Esophagus (tissue), 2 donors: Measurements from ENCODE around the gene ZFHX3. TPM values are rescaled to one million over a fixed set of nuclear protein-coding genes. Genes with fewer than 3 reads are reported as not detected.

Experiments
- H3K27ac ChIP-seq, 2 donors: one replicate each; pipeline ENCODE4 v1.5.1; 2013; ENCODE audit warnings: low read depth in 2 of 2, mild to moderate bottlenecking in 2 of 2, inconsistent platforms in 1 of 2, low read length in 1 of 2, moderate library complexity in 1 of 2
- H3K27me3 ChIP-seq, 2 donors: one replicate each; pipeline ENCODE4 v1.6.1; 2013; ENCODE audit warnings: low read length in 2 of 2, control low read depth in 1 of 2, mild to moderate bottlenecking in 1 of 2; ENCODE audit not compliant: insufficient read depth in 2 of 2, control insufficient read depth in 1 of 2
- H3K36me3 ChIP-seq, 2 donors: one replicate each; pipeline ENCODE4 v1.6.1; 2013; ENCODE audit warnings: low read length in 1 of 2; ENCODE audit not compliant: control insufficient read depth in 2 of 2, insufficient read depth in 2 of 2
- H3K4me1 ChIP-seq, 2 donors: one replicate each; pipeline ENCODE4 v1.6.1; 2013; ENCODE audit warnings: low read length in 1 of 2; ENCODE audit not compliant: control insufficient read depth in 2 of 2, insufficient read depth in 2 of 2
- H3K4me3 ChIP-seq, 2 donors: one replicate each; pipeline ENCODE4 v1.5.1; 2013; ENCODE audit warnings: low read length in 2 of 2, mild to moderate bottlenecking in 2 of 2, low read depth in 1 of 2, moderate library complexity in 1 of 2
- H3K9me3 ChIP-seq, 2 donors: one replicate each; pipeline ENCODE4 v1.6.1; 2013; ENCODE audit warnings: mild to moderate bottlenecking in 2 of 2, low read depth in 1 of 2, low read length in 1 of 2, moderate library complexity in 1 of 2; ENCODE audit not compliant: control insufficient read depth in 2 of 2, insufficient read depth in 1 of 2
- WGBS, 2 donors: extraction: QIAGEN DNeasy Blood & Tissue Kit; methylation state at CpG; one replicate each; pipeline ENCODE4 v1.1.7; 2013; 5-methylcytosine and 5-hydroxymethylcytosine counted together
- polyA plus RNA-seq, 2 donors: library from polyadenylated mRNA; stranded (reverse); fragments of 200-250 nt; gene quantifications; one replicate each; pipeline ENCODE4 v1.2.3, GENCODE V29; 2013
- donor health status: healthy with polysubstance abuse.
- donor health status: Bipolar disorder and iron deficiency.

The ZFHX3 gene
- polyA plus RNA-seq, 2 donors = 0.62 to 1.1 TPM

GRCh38 chr16:72987480-72987901, 60.4 kb downstream of the ZFHX3 start:
- H3K9me3 ChIP-seq = no peaks in the 10 kb centered on the region
- 48 to 65% methylated on average over 3 of the region's 3 CpGs for WGBS, 2 donors
- no peaks in the 10 kb centered on the region for H3K36me3 ChIP-seq
- H3K27ac ChIP-seq = no peak overlapping the region
- H3K4me1 ChIP-seq = peaks cover 7 to 22% of the 10 kb centered on the region in 2 donors
- H3K27me3 ChIP-seq = no peaks in the 10 kb centered on the region
- H3K4me3 ChIP-seq = no peak overlapping the region

GRCh38 chr16:72985995-72986394, 61.9 kb downstream of the ZFHX3 start:
- H3K27ac ChIP-seq = peak overlapping the region in 1 of 2 donors; percentile 65
- no peaks in the 10 kb centered on the region for H3K9me3 ChIP-seq
- no peak overlapping the region for H3K4me3 ChIP-seq
- H3K36me3 ChIP-seq = no peaks in the 10 kb centered on the region
- no peaks in the 10 kb centered on the region for H3K27me3 ChIP-seq
- H3K4me1 ChIP-seq = peaks cover 7 to 22% of the 10 kb centered on the region in 2 donors
- 65 to 71% methylated on average over 7 of the region's 7 CpGs for WGBS, 2 donors

GRCh38 chr16:72985148-72985941, 62.6 kb downstream of the ZFHX3 start:
- Histone ChIP-seq H3K27ac (peak overlapping the region; percentile 65 to 66), H3K4me1 (peaks cover 7 to 19% of the 10 kb centered on the region in 2 donors), H3K9me3 (no peaks in the 10 kb centered on the region), H3K4me3 (no peak overlapping the region), H3K27me3 (no peaks in the 10 kb centered on the region), H3K36me3 (no peaks in the 10 kb centered on the region)
- 64 to 67% methylated on average over 11 of the region's 11 CpGs for WGBS, 2 donors

GRCh38 chr16:72983728-72984350, 64.1 kb downstream of the ZFHX3 start:
- Histone ChIP-seq H3K27ac (no peak overlapping the region), H3K9me3 (no peaks in the 10 kb centered on the region), H3K27me3 (no peaks in the 10 kb centered on the region), H3K4me3 (no peak overlapping the region), H3K36me3 (no peaks in the 10 kb centered on the region), H3K4me1 (peaks cover 7 to 16% of the 10 kb centered on the region in 2 donors)
- 75 to 81% methylated on average over 2 of the region's 2 CpGs for WGBS, 2 donors

GRCh38 chr16:72983241-72983640, 64.7 kb downstream of the ZFHX3 start:
- no peaks in the 10 kb centered on the region for H3K9me3 ChIP-seq
- peaks cover 9 to 15% of the 10 kb centered on the region in 2 donors for H3K4me1 ChIP-seq
- no peaks in the 10 kb centered on the region for H3K36me3 ChIP-seq
- WGBS, 2 donors = 93 to 94% methylated on average over 9 of the region's 9 CpGs
- H3K27me3 ChIP-seq = no peaks in the 10 kb centered on the region
- H3K4me3 ChIP-seq = no peak overlapping the region
- H3K27ac ChIP-seq = no peak overlapping the region

GRCh38 chr16:72979974-72980373, 68.0 kb downstream of the ZFHX3 start:
- Histone ChIP-seq H3K36me3 (no peaks in the 10 kb centered on the region), H3K4me1 (peaks cover 3 to 4% of the 10 kb centered on the region in 2 donors), H3K9me3 (no peaks in the 10 kb centered on the region), H3K4me3 (no peak overlapping the region), H3K27ac (no peak overlapping the region), H3K27me3 (no peaks in the 10 kb centered on the region)
- WGBS, 2 donors = 91 to 92% methylated on average over 9 of the region's 9 CpGs

GRCh38 chr16:72978212-72978611, 69.7 kb downstream of the ZFHX3 start:
- H3K4me3 ChIP-seq = no peak overlapping the region
- no peak overlapping the region for H3K27ac ChIP-seq
- peaks cover 0 to 3% of the 10 kb centered on the region in 2 donors for H3K4me1 ChIP-seq
- no peaks in the 10 kb centered on the region for H3K9me3 ChIP-seq
- WGBS, 2 donors = 73% methylated on average over 7 of the region's 7 CpGs
- no peaks in the 10 kb centered on the region for H3K27me3 ChIP-seq
- H3K36me3 ChIP-seq = no peaks in the 10 kb centered on the region

GRCh38 chr16:72977127-72977526, 70.8 kb downstream of the ZFHX3 start:
- 88 to 93% methylated on average over 7 of the region's 7 CpGs for WGBS, 2 donors
- Histone ChIP-seq H3K36me3 (no peaks in the 10 kb centered on the region), H3K4me1 (peaks cover 0 to 3% of the 10 kb centered on the region in 2 donors), H3K27me3 (no peaks in the 10 kb centered on the region), H3K4me3 (no peak overlapping the region), H3K27ac (no peak overlapping the region), H3K9me3 (no peaks in the 10 kb centered on the region)

GRCh38 chr16:72976438-72977064, 71.4 kb downstream of the ZFHX3 start:
- H3K4me1 ChIP-seq = peaks cover 0 to 3% of the 10 kb centered on the region in 2 donors
- H3K4me3 ChIP-seq = no peak overlapping the region
- H3K9me3 ChIP-seq = no peaks in the 10 kb centered on the region
- no peaks in the 10 kb centered on the region for H3K36me3 ChIP-seq
- WGBS, 2 donors = 90 to 93% methylated on average over 17 of the region's 17 CpGs
- no peaks in the 10 kb centered on the region for H3K27me3 ChIP-seq
- no peak overlapping the region for H3K27ac ChIP-seq
